T-helper 1 cell (primary cell): ENCODE measurements around the gene EYA3.

ENCODE experiments used
- DNase-seq, 5 donors: peaks; one replicate each; pipeline ENCODE4 v3.0.0-alpha.2; 2012 to 2020

The EYA3 gene

DNA sequence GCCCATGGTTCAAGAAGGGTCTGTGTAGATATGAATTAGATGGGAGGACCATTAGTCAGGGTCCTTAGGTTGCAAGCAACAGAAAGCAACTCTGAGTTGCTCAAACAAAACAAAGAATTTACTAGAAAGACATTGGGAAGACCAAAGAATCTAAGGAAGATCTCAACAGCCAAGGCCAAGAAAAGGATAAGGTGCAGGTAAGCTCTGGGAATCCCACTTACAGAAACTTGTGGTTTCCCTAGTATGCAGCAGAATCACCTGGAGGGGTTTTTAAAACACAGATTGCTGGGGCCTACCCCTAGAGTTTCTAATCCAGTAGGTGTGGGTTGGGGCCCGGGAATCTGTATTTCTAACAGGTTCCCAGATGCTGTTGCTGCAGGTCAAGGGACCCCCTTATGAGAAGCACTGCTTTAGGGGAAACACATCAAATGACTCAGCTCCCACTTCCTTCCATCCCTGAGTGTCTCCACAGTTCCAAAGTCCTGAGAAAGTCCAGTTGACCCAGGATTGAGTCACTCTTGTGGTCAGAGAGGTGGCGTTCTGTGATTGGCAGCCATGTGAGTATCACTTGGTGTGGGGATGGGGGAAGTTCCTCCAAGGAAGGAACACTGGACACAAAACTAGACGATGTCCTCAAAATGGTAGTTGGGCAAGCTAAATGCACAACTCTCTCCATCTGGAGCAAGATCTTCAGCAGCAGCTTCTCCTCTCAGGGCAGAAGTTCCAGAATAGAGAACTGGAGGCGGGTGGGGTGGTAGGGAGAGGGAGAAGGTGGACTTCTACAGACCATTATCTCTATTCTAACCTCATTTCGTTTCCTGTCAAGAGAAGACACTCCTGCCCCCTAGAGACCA is 24.2 kb upstream of the EYA3 start:
- no peak for DNase-seq

DNA sequence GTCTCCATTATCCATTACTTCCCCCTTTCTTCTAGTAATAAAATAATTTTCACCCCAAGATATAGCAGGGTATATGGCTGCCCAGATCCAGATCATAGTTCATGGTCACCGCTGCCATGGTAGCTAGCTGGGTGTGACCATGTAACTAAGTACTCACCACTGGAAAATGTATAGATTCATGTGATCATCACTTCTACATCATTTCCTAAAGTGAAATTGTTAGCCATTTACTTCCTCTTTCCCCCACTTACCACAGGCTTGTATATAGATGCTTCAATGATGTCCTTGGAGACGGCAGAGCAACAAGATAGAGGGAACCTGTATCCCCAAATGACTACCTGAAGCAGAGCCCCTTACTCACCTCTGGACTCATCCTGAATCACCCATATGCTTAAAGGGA is 22.7 kb upstream of the EYA3 start:
- DNase-seq: peak in 1 of 5 donors; percentile 11

DNA sequence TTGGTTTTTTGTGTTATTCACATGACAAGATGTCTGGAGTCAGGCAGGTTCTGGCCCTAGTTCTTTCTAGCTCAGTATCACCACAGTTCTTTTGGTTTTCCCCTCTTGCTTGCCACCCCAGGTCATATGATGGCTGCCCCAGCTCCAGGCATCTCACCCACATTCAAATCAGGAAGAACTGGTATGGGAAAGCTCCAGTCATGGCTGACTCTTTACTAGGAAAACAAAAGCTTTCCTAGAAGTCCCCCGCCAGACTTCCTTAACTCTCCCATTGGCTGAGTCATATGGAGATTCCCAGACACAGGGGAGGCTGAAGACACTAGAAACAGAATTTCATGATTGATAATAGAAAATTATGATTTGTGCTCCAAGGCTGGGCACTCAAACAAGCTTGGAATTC is 22.1 kb upstream of the EYA3 start:
- no peak for DNase-seq

GRCh38 chr1:28109639-28110038 is 21.2 kb upstream of the EYA3 start:
- no peak for DNase-seq

GRCh38 chr1:28108001-28108400 is 19.6 kb upstream of the EYA3 start:
- no peak for DNase-seq

GRCh38 chr1:28104866-28105467 is 16.6 kb upstream of the EYA3 start:
- DNase-seq: no peak

GRCh38 chr1:28102189-28102588 is 13.8 kb upstream of the EYA3 start:
- no peak for DNase-seq

DNA sequence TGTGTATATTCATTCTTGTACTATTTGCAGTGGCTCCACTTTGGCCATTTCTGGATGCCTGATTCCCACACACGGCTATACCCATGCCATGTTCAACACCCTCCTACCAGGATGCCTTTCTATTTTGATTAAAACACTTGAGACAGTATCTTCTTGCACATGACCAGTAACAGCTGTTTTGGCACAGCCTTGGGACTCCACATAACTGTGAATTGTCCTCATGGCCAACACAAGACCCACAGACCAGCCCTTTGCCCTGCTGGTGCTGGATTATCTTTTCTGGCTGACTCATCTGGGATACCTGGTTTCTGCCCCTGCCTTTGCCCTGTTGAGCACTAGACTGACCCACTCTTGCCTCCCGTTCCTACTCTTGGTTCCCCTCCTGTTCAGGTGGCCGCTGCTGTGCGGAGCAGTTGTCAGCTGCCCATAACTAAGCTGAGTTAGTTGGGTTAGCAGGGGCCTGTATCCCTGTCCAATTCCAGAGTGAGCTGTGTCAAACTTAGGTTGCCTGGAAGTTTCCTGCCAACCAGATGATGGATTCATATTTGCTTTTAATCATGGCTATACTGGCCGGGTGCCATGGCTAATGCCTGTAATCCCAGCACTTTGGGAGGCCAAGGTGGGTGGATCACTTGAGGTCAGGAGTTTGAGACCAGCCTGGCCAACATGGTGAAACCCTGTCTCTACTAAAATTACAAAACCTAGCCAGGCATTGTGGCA is 10.8 kb upstream of the EYA3 start:
- no peak for DNase-seq

- DNase-seq: no peak
Measured at GRCh38 chr1:28097100-28097472, 8.7 kb upstream of the EYA3 start.

DNA sequence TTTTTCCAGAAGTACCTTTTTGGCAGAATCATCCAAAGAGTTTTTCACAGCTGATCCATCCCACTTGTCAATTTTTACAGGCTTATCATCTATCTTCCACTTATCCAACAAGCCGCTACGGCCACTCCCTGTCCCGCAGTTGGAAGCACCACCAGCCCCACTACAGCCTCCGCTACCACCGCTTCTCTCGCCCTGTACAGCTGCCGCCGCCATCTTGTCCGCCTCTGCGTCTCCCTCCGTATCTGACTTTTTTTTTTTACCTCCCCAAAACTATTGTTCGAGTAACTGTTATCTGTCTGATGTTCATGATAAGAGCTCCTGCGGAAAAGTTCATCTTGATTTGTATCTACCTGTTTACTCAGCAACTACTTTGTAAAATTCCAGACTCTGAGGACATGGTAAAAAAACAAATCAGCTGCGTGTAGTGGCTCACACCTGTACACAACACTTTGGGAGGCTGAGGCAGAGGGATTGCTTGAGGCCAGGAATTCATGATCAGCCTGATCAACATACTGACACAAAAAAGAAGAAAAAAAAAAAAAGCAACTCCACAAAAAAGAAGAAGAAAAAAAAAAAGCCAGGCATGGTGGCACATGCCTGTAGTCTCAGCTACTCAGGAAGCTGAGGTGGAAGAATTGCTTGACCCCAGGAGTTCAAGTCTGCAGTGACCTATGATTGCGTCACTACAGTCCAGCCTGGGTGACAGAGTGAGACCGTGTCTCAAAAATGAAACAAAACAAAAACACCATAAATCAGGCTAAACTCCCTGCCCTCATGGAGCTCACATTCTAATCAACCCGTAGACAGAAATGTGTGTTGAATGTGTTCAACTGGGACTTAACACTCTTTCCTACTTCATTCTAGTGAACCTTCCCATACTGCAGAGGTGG is 8.0 kb upstream of the EYA3 start:
- no peak for DNase-seq

- DNase-seq: peak; percentile 43 to 75 (median 60)
Measured at GRCh38 chr1:28091043-28091781, 2.8 kb upstream of the EYA3 start.

- peak in 2 of 5 donors; percentile 1 to 27 for DNase-seq
Measured at GRCh38 chr1:28087614-28088167, 719 bp downstream of the EYA3 start.

- DNase-seq: no peak
Measured at GRCh38 chr1:28086651-28087050, 1.8 kb downstream of the EYA3 start.

- no peak for DNase-seq
Measured at GRCh38 chr1:28085129-28085528, 3.3 kb downstream of the EYA3 start.

- DNase-seq: no peak
Measured at GRCh38 chr1:28083876-28084275, 4.5 kb downstream of the EYA3 start.

DNA sequence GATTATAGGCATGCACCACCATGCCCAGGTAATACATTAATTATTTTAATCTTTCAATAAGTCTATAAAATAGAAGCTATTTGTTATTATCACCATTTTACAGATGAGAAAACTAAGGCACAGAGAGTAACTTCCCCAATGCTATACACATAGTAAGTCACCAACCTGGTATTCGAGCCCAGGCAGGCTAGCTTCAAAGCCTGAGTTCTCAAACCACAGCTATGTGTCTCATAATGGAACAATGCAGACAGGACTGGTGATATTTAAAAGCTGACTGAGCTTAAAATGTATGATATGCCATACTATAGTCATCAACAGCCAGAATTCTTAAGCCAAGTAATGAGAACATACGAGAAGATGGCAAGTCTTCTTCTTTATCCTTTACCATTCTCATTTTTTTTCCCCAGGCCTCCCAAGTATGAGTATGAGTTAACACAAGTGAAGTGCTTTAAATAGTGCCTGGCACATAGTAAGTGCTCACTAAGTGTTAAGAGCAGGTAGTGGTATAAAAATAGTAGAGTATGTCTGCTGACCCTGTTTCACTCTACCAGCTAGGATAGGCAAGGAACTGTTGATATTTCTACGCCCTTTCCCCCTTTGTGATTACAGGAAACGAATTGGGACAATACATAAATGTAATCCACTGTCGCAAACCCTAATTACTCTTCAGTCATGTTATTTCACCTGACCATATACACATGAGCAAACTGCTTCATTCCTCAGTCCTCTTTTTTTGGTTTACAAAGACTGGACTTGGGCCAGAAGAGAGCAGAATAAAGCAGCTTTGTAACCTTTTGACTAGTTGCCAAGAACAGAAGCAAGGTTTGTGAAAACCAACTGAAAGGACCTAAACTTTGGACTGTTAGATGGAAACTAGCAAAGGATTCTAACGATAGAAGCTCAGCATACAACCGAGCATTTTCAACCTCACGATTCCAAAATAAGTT is 9.5 kb downstream of the EYA3 start:
- DNase-seq: no peak

GRCh38 chr1:28078262-28078661 is 10.1 kb downstream of the EYA3 start:
- no peak for DNase-seq

GRCh38 chr1:28074892-28075511 is 13.4 kb downstream of the EYA3 start:
- DNase-seq: no peak

- no peak for DNase-seq
Measured at GRCh38 chr1:28073867-28074266, 14.5 kb downstream of the EYA3 start.

GRCh38 chr1:28071813-28072212 is 16.6 kb downstream of the EYA3 start:
- no peak for DNase-seq
